MM.1S (cell line): ENCODE results near the gene DPP6.

Experiments used
- EZH2 ChIP-seq: fragments of 300-600 bp; sonication (generic); optimal IDR thresholded peaks from 2 replicates; pipeline ENCODE3; 2017; ENCODE audit warnings: low read depth, mild to moderate bottlenecking, antibody characterized with exemption, low read length, mixed read lengths
- EZH2phosphoT487 ChIP-seq: fragments of 300-600 bp; sonication (generic); IDR thresholded peaks from 2 replicates; pipeline ENCODE4 v1.6.1; 2018; ENCODE audit warnings: antibody characterized with exemption, low read length
- TF ChIP-seq, protein P1 (sequence below): fragments of 300-600 bp; sonication (generic); IDR thresholded peaks from 2 replicates; pipeline ENCODE4 v1.5.1; 2016; ENCODE audit warnings: antibody characterized with exemption, low read length, mixed read lengths

DNA sequence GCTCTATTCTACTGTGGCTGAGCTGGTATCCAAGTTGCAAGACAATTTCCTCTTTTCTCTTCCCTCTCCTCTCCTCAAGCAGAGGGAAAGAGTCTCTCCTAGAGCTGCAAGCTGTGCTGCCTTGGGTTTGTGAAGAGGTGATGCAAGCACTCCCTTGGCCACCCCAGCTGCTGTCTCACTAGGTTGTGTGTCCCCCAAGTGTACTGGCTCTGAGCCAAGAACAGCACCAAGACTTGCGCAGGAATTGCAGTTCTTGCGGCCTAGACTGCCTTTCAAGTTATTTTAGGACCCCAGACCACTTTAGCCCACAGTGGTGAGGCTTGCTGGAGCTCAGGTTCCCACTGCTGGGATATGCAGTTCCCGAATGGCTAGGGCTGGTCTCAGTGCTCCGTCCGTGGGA, 411.6 kb downstream of the DPP6 start:
- TF ChIP-seq, protein P1, sequence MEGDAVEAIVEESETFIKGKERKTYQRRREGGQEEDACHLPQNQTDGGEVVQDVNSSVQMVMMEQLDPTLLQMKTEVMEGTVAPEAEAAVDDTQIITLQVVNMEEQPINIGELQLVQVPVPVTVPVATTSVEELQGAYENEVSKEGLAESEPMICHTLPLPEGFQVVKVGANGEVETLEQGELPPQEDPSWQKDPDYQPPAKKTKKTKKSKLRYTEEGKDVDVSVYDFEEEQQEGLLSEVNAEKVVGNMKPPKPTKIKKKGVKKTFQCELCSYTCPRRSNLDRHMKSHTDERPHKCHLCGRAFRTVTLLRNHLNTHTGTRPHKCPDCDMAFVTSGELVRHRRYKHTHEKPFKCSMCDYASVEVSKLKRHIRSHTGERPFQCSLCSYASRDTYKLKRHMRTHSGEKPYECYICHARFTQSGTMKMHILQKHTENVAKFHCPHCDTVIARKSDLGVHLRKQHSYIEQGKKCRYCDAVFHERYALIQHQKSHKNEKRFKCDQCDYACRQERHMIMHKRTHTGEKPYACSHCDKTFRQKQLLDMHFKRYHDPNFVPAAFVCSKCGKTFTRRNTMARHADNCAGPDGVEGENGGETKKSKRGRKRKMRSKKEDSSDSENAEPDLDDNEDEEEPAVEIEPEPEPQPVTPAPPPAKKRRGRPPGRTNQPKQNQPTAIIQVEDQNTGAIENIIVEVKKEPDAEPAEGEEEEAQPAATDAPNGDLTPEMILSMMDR, result no peak
- TF ChIP-seq EZH2phosphoT487 (no peak), EZH2 (no peak)
